OCI-LY3 (cell line): ENCODE data around the gene ARNT2.

Experiments used
- CTCF ChIP-seq: fragments of 200-600, 300-600 bp; sonication (generic); IDR thresholded peaks from 2 replicates; pipeline ENCODE4 v1.5.1; 2014; ENCODE audit warnings: antibody characterized with exemption, low read length, low read depth
- EZH2phosphoT487 ChIP-seq: fragments of 200-600 bp; shearing (Covaris generic); IDR thresholded peaks from 2 replicates; pipeline ENCODE4 v1.6.1; 2018; ENCODE audit warnings: antibody characterized with exemption, mixed run types, low read depth

- no peak for TF ChIP-seq EZH2phosphoT487
- TF ChIP-seq CTCF, result no peak
These were observed 27.6 kb downstream of the ARNT2 start for GRCh38 chr15:80431635-80432344.
